Stimulated activated CD4-positive, alpha-beta T cell treated with anti-CD3 and anti-CD28 coated beads, Interleukin-4, amount 100 ng/mL, for 24 hours (primary cell): ENCODE results near the gene PEX5L.
A peak's percentile ranks its signal among the peaks of the same experiment; 100 is the strongest.
"Not testable (repeated sequence)": the region's sequence is repeated elsewhere in the genome, so short reads cannot be mapped to it uniquely, and the experiment has no call there.

ENCODE experiments used
- DNase-seq: peaks from one replicate; pipeline ENCODE4 v3.0.0-alpha.2; 2020

Gene PEX5L

GRCh38 chr3:180036671-180037455 lies at the start of gene PEX5L:
Gene PEX5L, minus strand, starts transcription at chr3:180036937. Its CDS starts 338 bp downstream, at chr3:180036599.
- peak; percentile 4 for DNase-seq

GRCh38 chr3:180085122-180085710 lies 48.5 kb upstream of the PEX5L start:
- no peak for DNase-seq

GRCh38 chr3:180082699-180083098 lies 46.0 kb upstream of the PEX5L start:
- DNase-seq, result no peak

GRCh38 chr3:180078592-180078991 lies 41.9 kb upstream of the PEX5L start:
- no peak for DNase-seq

- no peak for DNase-seq
Observed at GRCh38 chr3:180073561-180073960, 36.8 kb upstream of the PEX5L start.

GRCh38 chr3:180072786-180073185 lies 36.0 kb upstream of the PEX5L start:
- DNase-seq, result no peak

- no peak for DNase-seq
Observed at GRCh38 chr3:180070925-180071324, 34.2 kb upstream of the PEX5L start.

- DNase-seq, result no peak
Observed at GRCh38 chr3:180068023-180068422, 31.3 kb upstream of the PEX5L start.

DNA sequence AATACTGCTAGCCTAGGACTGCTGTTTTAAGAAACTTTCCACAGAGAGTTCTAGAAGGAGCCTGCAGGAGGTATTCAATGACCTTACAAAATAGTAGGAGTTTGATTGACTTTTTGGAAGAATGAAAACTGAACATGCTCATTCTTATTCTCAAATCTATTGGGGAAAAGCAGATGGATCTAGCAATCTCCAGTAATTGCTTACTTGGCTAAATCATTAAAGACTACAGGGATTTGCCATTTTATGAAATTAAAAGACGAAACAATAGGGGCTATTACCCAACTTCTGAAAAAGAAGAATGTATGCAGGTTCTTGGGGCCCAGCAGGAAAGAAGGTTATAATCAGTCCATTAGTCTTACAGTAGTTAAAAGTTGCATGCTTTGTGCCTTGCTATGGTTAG lies 29.9 kb upstream of the PEX5L start:
- no peak for DNase-seq

DNA sequence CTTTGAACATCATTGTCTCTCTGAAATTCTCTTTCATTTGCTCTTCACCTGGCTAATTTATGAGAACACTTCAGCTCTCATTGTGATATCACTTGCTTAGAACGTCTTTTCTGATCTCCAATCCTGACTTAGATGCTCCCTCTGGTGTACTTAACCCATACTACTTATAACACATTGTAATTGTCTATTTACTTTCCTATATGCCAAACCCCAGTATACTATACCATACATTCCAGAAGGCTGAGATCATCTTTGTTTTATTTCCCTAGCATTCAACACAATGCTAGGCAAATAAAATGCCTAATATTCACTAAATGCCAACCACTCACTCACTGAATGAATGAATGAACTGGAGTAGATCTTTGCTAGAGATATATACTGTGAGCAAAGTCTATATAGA lies 27.0 kb upstream of the PEX5L start:
- no peak for DNase-seq

DNA sequence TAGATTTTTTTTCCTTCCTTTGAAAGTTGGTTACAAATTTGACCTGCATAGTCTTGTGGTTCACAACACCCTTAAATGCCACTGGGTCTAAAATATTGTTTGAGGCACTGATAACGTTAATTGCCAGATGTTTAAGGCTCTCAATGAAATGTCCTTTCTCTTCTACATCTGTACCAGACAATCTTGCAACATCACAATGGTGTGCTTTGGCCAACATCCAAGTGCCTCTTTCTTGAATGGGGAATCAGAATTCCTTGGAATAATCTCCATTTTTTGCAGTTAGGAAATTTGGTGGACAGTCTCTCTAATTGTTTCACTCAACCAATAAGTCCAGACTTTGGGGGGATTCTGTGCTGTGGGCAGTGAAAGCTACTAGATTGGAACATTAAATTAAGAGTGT lies 26.0 kb upstream of the PEX5L start:
- DNase-seq, result no peak

GRCh38 chr3:180059356-180059755 lies 22.6 kb upstream of the PEX5L start:
- no peak for DNase-seq

- no peak for DNase-seq
Observed at GRCh38 chr3:180058238-180058637, 21.5 kb upstream of the PEX5L start.

DNA sequence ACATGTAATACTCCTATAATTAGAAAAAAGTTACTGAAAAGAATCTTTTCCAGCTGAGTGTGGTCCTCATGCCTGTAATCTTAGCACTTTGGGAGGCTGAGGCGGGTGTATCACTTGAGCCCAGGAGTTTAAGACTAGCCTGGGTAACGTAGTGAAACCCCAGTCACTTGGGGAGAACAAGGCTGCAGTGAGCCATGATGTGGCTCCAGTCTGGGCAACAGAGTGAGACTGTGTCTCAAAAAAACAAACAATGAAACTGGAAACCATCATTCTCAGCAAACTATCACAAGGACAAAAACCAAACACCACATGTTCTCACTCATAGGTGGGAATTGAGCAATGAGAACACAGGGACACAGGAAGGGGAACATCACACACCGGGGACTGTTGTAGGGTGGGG lies 18.9 kb upstream of the PEX5L start:
- DNase-seq, result not testable (repeated sequence)

- no peak for DNase-seq
Observed at GRCh38 chr3:180049391-180049790, 12.7 kb upstream of the PEX5L start.

DNA sequence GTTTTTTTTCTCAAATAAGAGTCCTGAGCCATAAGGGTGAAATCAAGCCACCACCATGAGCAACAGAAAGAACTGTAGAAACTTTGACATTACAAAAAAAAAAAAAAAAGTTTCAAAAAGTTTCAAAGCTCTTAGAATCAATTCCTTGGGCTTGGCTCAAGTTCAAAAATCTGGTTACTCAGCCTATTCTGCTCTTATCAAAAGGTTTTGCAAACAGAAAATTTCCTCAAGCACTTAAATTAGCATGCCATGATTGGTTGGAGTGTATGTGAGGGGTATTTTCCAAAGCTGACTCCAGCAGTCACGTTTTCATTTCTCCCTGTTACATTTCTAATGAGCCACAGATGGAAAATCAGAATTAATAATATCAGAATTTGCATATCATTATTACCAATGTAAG lies 12.1 kb upstream of the PEX5L start:
- no peak for DNase-seq

DNA sequence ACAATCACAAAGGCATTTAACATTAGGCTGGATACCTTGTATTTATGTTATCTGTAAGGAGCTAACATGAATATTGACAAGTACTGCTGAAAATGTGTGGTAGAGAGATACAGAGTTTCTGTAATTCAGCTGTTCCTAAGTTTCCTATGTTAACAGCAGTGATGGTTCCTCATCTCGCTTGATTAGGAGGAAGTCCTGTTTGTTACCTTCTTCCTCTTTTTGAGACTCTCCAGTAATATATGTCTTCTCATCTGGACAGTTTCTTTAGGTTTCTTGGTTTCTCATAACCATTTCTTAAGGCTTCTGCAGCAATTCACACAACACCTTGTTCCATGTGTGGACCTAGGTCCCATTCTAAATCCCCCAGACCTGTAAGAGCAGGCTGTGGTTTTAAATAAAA lies 11.4 kb upstream of the PEX5L start:
- no peak for DNase-seq

GRCh38 chr3:180040966-180041365 lies 4.2 kb upstream of the PEX5L start:
- DNase-seq, result no peak

GRCh38 chr3:180036092-180036670 lies 556 bp downstream of the PEX5L start:
- DNase-seq, result no peak

- no peak for DNase-seq
Observed at GRCh38 chr3:180026997-180027396, 9.7 kb downstream of the PEX5L start.

DNA sequence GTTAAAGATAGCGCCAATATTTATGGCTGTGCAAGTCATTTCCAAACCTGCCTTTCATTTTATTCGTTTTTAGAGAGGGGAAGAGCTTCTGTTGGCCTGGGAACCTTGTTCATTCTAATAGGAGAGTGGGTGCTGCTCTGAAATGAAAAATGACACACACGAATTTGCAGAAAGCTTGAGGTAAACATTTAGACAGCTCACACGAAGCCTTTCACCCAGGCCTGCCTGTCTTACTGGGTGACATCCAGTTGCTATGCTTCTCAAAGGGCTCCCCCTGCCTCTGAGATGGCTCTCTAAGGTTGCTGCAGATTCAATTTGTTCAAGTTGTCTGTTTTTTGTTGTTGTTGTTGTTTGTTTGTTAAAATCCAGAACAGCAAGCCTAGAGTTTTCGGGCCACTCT lies 18.2 kb downstream of the PEX5L start:
- DNase-seq, result no peak

DNA sequence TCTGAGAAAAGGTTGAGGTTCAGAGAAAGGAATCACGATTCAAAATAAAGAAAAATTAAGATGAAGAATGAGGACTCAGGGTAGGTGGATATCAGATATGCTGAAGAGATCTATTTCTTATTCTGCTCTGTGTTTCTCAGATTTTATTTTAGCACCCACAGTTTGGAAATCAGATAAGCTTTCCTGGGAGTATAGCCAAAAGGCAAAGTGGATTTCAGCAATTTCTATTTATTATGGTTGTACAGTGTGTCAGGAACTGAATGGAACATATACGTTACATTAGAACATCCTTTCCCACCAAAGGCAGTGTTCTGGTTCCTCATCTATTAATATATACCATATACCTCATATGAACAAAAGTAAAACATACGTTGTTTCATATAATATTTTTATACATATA lies 18.9 kb downstream of the PEX5L start:
- DNase-seq, result no peak

DNA sequence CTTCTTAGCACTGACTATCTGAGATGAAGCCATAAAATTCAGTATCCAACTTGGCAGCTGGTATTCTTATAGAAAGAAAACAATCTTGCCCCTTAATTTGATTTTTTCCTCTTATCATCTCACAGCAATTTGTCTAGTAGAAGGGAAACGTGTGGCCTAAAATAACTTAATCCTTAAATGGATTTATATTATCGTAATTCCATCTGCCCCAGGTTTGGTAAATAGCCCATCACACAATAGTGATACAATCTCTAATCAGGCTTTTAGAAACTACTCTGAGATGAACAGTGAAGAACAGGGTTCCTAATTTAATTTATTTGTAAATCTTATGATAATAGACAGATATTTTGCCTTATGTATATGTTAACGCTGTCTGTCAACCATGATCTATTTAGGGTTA lies 24.8 kb downstream of the PEX5L start:
- DNase-seq, result no peak

GRCh38 chr3:180008318-180008717 lies 28.4 kb downstream of the PEX5L start:
- not testable (repeated sequence) for DNase-seq
